Transverse colon (tissue), 4 donors: ENCODE data around the gene SEZ6.

Experiments
- CTCF ChIP-seq, 5 experiments: fragments of 200-600 bp in 3 of 5; fragments of 450-650 bp in 2 of 5; sonication (generic) in 3 of 5; IDR thresholded peaks; 1 replicate in 2 of 5; 2 replicates in 3 of 5; pipeline ENCODE4 v1.5.1; 2016 to 2017; ENCODE audit warnings: antibody characterized with exemption in 5 of 5, inconsistent platforms in 3 of 5, mild to moderate bottlenecking in 2 of 5, moderate library complexity in 1 of 5
- POLR2A ChIP-seq: fragments of 450-650 bp; IDR thresholded peaks from one replicate; pipeline ENCODE4 v1.6.1; 2016; ENCODE audit warnings: antibody characterized with exemption, mild to moderate bottlenecking, moderate library complexity
- POLR2AphosphoS5 ChIP-seq, 3 donors: sonication (generic); formaldehyde crosslinking; IDR thresholded peaks; one replicate each; pipeline ENCODE4 v1.6.1; 2016; ENCODE audit warnings: antibody characterized with exemption in 3 of 3

GRCh38 chr17:29010129-29010528 is 4.3 kb upstream of the SEZ6 start:
- TF ChIP-seq CTCF (IDR thresholded peaks at IDR 0.05): no peak
- no peak for TF ChIP-seq POLR2AphosphoS5 (IDR thresholded peaks at IDR 0.05)
- TF ChIP-seq POLR2A: no peak
